H1 (cell line): ENCODE data around the gene ANO2. TPM values are rescaled to one million over a fixed set of nuclear protein-coding genes. Genes with fewer than 3 reads are reported as not detected.

Experiments
- CTCF ChIA-PET: fragments of 300-600 bp; sonication (Branson Sonifier 250); formaldehyde crosslinking; loops from one replicate; lab custom pipeline; 2021; ENCODE audit not compliant: partially characterized antibody; lab: Charles Lee
- POLR2A ChIA-PET: fragments of 300-600 bp; sonication (Branson Sonifier 250); formaldehyde crosslinking; loops from one replicate; lab custom pipeline; 2021; ENCODE audit warnings: inconsistent platforms; ENCODE audit not compliant: partially characterized antibody; lab: Charles Lee
- DNase-seq, 2 experiments: peaks; one replicate each; pipeline versions ENCODE4 v3.0.0 to v3.0.0-alpha.2; 2010 to 2022; ENCODE audit warnings: low spot score in 2 of 2, low read depth in 1 of 2, mixed read lengths in 1 of 2
- FAIRE-seq: peaks from 2 replicates; lab custom pipeline; 2011; peaks lifted over from hg19 to GRCh38; lab: Jason Lieb, UNC
- H2AFZ ChIP-seq: 2 replicates; pipeline ENCODE4 v1.8.1; 2012; ENCODE audit warnings: low read length, inconsistent platforms
- H2AK5ac ChIP-seq: 2 replicates; pipeline ENCODE4 v1.6.1; 2013; ENCODE audit warnings: low read depth, low read length
- H2BK120ac ChIP-seq: replicated peaks from 2 replicates; pipeline ENCODE3; 2013; ENCODE audit warnings: low read depth, low read length, inconsistent platforms
- H2BK12ac ChIP-seq: 2 replicates; pipeline ENCODE4 v1.6.1; 2013; ENCODE audit warnings: low read depth, low read length
- H2BK15ac ChIP-seq: 2 replicates; pipeline ENCODE4 v1.6.1; 2013; ENCODE audit warnings: low read length
- H2BK20ac ChIP-seq: 2 replicates; pipeline ENCODE4 v1.6.1; 2013; ENCODE audit warnings: low read length
- H2BK5ac ChIP-seq: 2 replicates; pipeline ENCODE4 v1.6.1; 2013; ENCODE audit warnings: low read depth, low read length
- H3K14ac ChIP-seq: 2 replicates; pipeline ENCODE4 v1.6.1; 2013; ENCODE audit warnings: inconsistent platforms; ENCODE audit not compliant: insufficient read length
- H3K18ac ChIP-seq: 2 replicates; pipeline ENCODE4 v1.6.1; 2013; ENCODE audit warnings: low read length; ENCODE audit errors: extremely low read depth
- H3K23ac ChIP-seq: 2 replicates; pipeline ENCODE4 v1.6.1; 2013; ENCODE audit warnings: inconsistent platforms; ENCODE audit not compliant: insufficient read length
- H3K23me2 ChIP-seq: 2 replicates; pipeline ENCODE4 v1.6.1; 2013; ENCODE audit warnings: low read depth, low read length
- H3K27ac ChIP-seq: 2 replicates; pipeline ENCODE4 v1.6.1; 2011; ENCODE audit warnings: low read depth, low read length, inconsistent platforms
- H3K27me3 ChIP-seq, 4 experiments: replicated peaks in 1 of 4; 1 replicate in 1 of 4; 2 replicates in 3 of 4; pipeline versions ENCODE4 v1.6.1 to v1.8.1; 2011 to 2013; ENCODE audit warnings: low read length in 3 of 4, mild to moderate bottlenecking in 3 of 4, inconsistent platforms in 2 of 4, mixed read lengths in 2 of 4, moderate library complexity in 1 of 4; ENCODE audit not compliant: control insufficient read depth in 3 of 4, insufficient read depth in 3 of 4; ENCODE audit errors: extremely low read depth in 1 of 4
- H3K36me3 ChIP-seq, 4 experiments: 2 replicates each; pipeline versions ENCODE4 v1.6.1 to v1.8.1; 2011 to 2013; ENCODE audit warnings: mild to moderate bottlenecking in 4 of 4, low read length in 3 of 4, moderate library complexity in 2 of 4, control low read depth in 1 of 4, inconsistent platforms in 1 of 4; ENCODE audit not compliant: insufficient read depth in 4 of 4, control insufficient read depth in 2 of 4
- H3K4ac ChIP-seq: replicated peaks from 2 replicates; pipeline ENCODE3; 2013; ENCODE audit warnings: low read length, low read depth, mixed read lengths, inconsistent platforms; ENCODE audit not compliant: insufficient read length
- H3K4me1 ChIP-seq, 4 experiments: replicated peaks in 1 of 4; 1 replicate in 1 of 4; 2 replicates in 3 of 4; pipeline versions ENCODE4 v1.6.1 to v1.8.1; 2011 to 2013; ENCODE audit warnings: low read length in 3 of 4, inconsistent platforms in 2 of 4, mixed read lengths in 1 of 4; ENCODE audit not compliant: insufficient read depth in 4 of 4, control insufficient read depth in 3 of 4
- H3K4me2 ChIP-seq, 2 experiments: 2 replicates each; pipeline versions ENCODE4 v1.6.1 to v1.8.1; 2011 to 2013; ENCODE audit warnings: low read depth in 2 of 2, low read length in 2 of 2, control low read depth in 1 of 2, inconsistent platforms in 1 of 2, mild to moderate bottlenecking in 1 of 2; ENCODE audit not compliant: insufficient read depth in 1 of 2
- H3K4me3 ChIP-seq, 4 experiments: fragments of 200-600, 300-600 bp in 1 of 4; sonication (generic), shearing (Covaris generic), sonication (Bioruptor Twin) in 1 of 4; 2 replicates each; pipeline versions ENCODE4 v1.5.1 to v1.8.1; 2011 to 2016; ENCODE audit warnings: low read length in 4 of 4, low read depth in 3 of 4, control low read depth in 2 of 4, inconsistent platforms in 2 of 4, mild to moderate bottlenecking in 2 of 4, mixed read lengths in 1 of 4, moderate library complexity in 1 of 4; ENCODE audit not compliant: insufficient read depth in 2 of 4; ENCODE audit errors: extremely low read depth in 1 of 4
- H3K56ac ChIP-seq: replicated peaks from 2 replicates; pipeline ENCODE3; 2013; ENCODE audit warnings: low read depth, mild to moderate bottlenecking, mixed read lengths, low read length, inconsistent platforms; ENCODE audit not compliant: insufficient read length
- H3K79me1 ChIP-seq: 2 replicates; pipeline ENCODE4 v1.6.1; 2013; ENCODE audit warnings: low read depth, low read length, control low read depth
- H3K79me2 ChIP-seq, 2 experiments: 2 replicates each; pipeline versions ENCODE4 v1.6.1 to v1.8.1; 2012 to 2013; ENCODE audit warnings: low read length in 2 of 2, mild to moderate bottlenecking in 2 of 2, inconsistent platforms in 1 of 2; ENCODE audit not compliant: insufficient read depth in 2 of 2, control insufficient read depth in 1 of 2
- H3K9ac ChIP-seq, 4 experiments: replicated peaks in 1 of 4; 1 replicate in 1 of 4; 2 replicates in 3 of 4; pipeline versions ENCODE4 v1.6.1 to v1.8.1; 2011 to 2013; ENCODE audit warnings: low read depth in 3 of 4, low read length in 3 of 4, control low read depth in 2 of 4, mild to moderate bottlenecking in 2 of 4, moderate library complexity in 2 of 4, inconsistent platforms in 1 of 4; ENCODE audit errors: extremely low read depth in 1 of 4
- H3K9me3 ChIP-seq, 2 experiments: 2 replicates each; pipeline versions ENCODE4 v1.6.1 to v1.8.1; 2012 to 2013; ENCODE audit warnings: mild to moderate bottlenecking in 2 of 2, moderate library complexity in 2 of 2, control low read depth in 1 of 2, inconsistent platforms in 1 of 2, low read depth in 1 of 2, low read length in 1 of 2, mixed read lengths in 1 of 2; ENCODE audit not compliant: insufficient read depth in 2 of 2
- H4K20me1 ChIP-seq, 2 experiments: replicated peaks in 1 of 2; 2 replicates each; pipeline versions ENCODE3 to v1.8.1; 2011 to 2013; ENCODE audit warnings: inconsistent platforms in 2 of 2, low read length in 2 of 2, mild to moderate bottlenecking in 1 of 2; ENCODE audit not compliant: insufficient read depth in 2 of 2, control insufficient read depth in 1 of 2
- H4K5ac ChIP-seq: 2 replicates; pipeline ENCODE4 v1.6.1; 2013; ENCODE audit warnings: low read length, low read depth, mixed read lengths, inconsistent platforms; ENCODE audit not compliant: insufficient read length
- H4K8ac ChIP-seq: 2 replicates; pipeline ENCODE4 v1.8.0; 2013; ENCODE audit warnings: mild to moderate bottlenecking, moderate library complexity, low read length, inconsistent platforms; ENCODE audit not compliant: insufficient read depth; ENCODE audit errors: extremely low read depth
- H4K91ac ChIP-seq: replicated peaks from 2 replicates; pipeline ENCODE3; 2013; ENCODE audit warnings: low read length, mixed read lengths, inconsistent platforms; ENCODE audit not compliant: insufficient read length
- ATF3 ChIP-seq: IDR thresholded peaks from 2 replicates; pipeline ENCODE4 v1.6.1; 2011; ENCODE audit warnings: low read depth, mild to moderate bottlenecking, low read length; ENCODE audit not compliant: insufficient read depth
- GABPA ChIP-seq: IDR thresholded peaks from 2 replicates; pipeline ENCODE4 v1.6.1; 2011; ENCODE audit warnings: mild to moderate bottlenecking, low read length, moderate library complexity, borderline replicate concordance; ENCODE audit not compliant: insufficient read depth
- GTF2F1 ChIP-seq: IDR thresholded peaks from 2 replicates; pipeline ENCODE4 v1.6.1; 2012; ENCODE audit warnings: low read depth, low read length, improper control_type of control experiment, borderline replicate concordance
- POLR2A ChIP-seq, 2 experiments: IDR thresholded peaks; 1 replicate in 1 of 2; 2 replicates in 1 of 2; pipeline ENCODE4 v1.6.1; 2011; ENCODE audit warnings: low read depth in 2 of 2, low read length in 2 of 2, mild to moderate bottlenecking in 2 of 2; ENCODE audit errors: control extremely low read depth in 1 of 2
- RAD21 ChIP-seq, 2 experiments: IDR thresholded peaks in 1 of 2; conservative IDR thresholded peaks in 1 of 2; 2 replicates each; pipeline ENCODE4 v1.6.1; 2011; ENCODE audit warnings: low read depth in 2 of 2, low read length in 2 of 2, improper control_type of control experiment in 1 of 2, inconsistent platforms in 1 of 2, mild to moderate bottlenecking in 1 of 2, moderate library complexity in 1 of 2
- RNF2 ChIP-seq: fragments of 200-900, 300-1000 bp; sonication (generic); IDR thresholded peaks from 2 replicates; pipeline ENCODE4 v1.7.1; 2016; ENCODE audit warnings: borderline replicate concordance, low read depth, mild to moderate bottlenecking, antibody characterized with exemption, low read length; ENCODE audit not compliant: poor library complexity, severe bottlenecking; ENCODE audit errors: missing control alignments
- RXRA ChIP-seq: IDR thresholded peaks from 2 replicates; pipeline ENCODE4 v1.6.1; 2011; ENCODE audit warnings: low read depth, mild to moderate bottlenecking, low read length, moderate library complexity; ENCODE audit not compliant: insufficient read depth
- SP1 ChIP-seq: IDR thresholded peaks from 2 replicates; pipeline ENCODE4 v1.6.1; 2011; ENCODE audit warnings: low read depth, low read length
- SUZ12 ChIP-seq: fragments of 200-600 bp; sonication (generic); IDR thresholded peaks from 2 replicates; pipeline ENCODE4 v1.6.1; 2012; ENCODE audit warnings: mild to moderate bottlenecking, inconsistent platforms, low read length, moderate library complexity, mixed read lengths
- TAF7 ChIP-seq: optimal IDR thresholded peaks from 2 replicates; pipeline ENCODE3; 2011; ENCODE audit warnings: low read depth, mild to moderate bottlenecking, inconsistent platforms, low read length, moderate library complexity, borderline replicate concordance
- USF2 ChIP-seq: IDR thresholded peaks from 2 replicates; pipeline ENCODE4 v1.6.1; 2011; ENCODE audit warnings: low read length, improper control_type of control experiment
- WGBS, 2 experiments: shearing (Covaris generic) in 1 of 2; methylation state at CpG; one replicate each; pipeline versions ENCODE4 v1.1.6 to v1.1.7; 2013 to 2015; ENCODE audit warnings: low lambda C conversion rate in 2 of 2, mixed read lengths in 2 of 2, inconsistent platforms in 1 of 2, low coverage in 1 of 2, missing lambda C conversion rate in 1 of 2; ENCODE audit not compliant: insufficient replicate concordance in 2 of 2, insufficient coverage in 1 of 2, insufficient read length in 1 of 2; ENCODE audit errors: extremely low coverage in 1 of 2, missing lambda C conversion rate in 1 of 2; 5-methylcytosine and 5-hydroxymethylcytosine counted together
- polyA plus RNA-seq, 7 experiments: library from polyadenylated mRNA; depleted of rRNA in 3 of 7; stranded (reverse) in 5 of 7; unstranded in 2 of 7; fragments of >200 nt in 5 of 7; fragments of 200-250 nt in 2 of 7; gene quantifications; 1 replicate in 5 of 7; 2 replicates in 1 of 7; 4 replicates in 1 of 7; pipeline versions ENCODE4 v1.2.1 to v1.2.3, GENCODE V29; 2011 to 2013; ENCODE audit warnings: missing spikeins in 2 of 7, mixed read lengths in 2 of 7
- total RNA-seq: library from RNA; stranded (reverse); fragmentation: NEBNext Ultra II Directional; extraction: Animal tissue kit (Norgen Biotek cat#: 25700); gene quantifications from 2 replicates; pipeline ENCODE4 v1.2.1, GENCODE V29; 2021

ANO2 gene
- total and polyA plus RNA-seq, 2 of the 8 experiments (the other 6 are each of a cell fraction or from before 2014, with no cell fraction given), result 1.9 to 5.5 TPM

DNA sequence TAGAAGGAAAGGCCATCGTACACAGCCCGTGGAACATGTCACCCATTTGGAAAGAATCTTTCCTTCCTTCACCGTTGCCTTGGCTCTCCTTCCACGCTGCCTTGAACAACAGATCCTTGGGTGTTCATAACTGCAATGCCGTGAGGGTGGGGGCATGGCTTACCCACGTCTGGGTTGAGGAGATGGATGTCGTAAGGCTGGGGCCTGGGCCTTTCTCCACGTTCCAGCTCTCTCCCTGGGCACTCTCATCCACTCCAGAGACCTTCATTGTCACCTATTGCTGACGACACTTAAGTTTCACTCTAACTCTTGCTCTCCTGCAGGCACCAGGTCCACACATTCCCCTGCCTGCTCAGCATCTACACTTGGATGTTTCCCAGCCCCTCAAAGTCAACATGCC is 19.4 kb downstream of the ANO2 start:
- Histone ChIP-seq H3K4ac (no peak overlapping the region), H3K4me1 (no peaks in the 10 kb centered on the region), H3K79me1 (no peaks in the 10 kb centered on the region), H3K79me2 (no peaks in the 10 kb centered on the region), H3K9me3 (no peaks in the 10 kb centered on the region), H2BK20ac (no peak overlapping the region), H4K8ac (no peak overlapping the region), H3K36me3 (no peaks in the 10 kb centered on the region), H3K56ac (no peak overlapping the region), H2BK12ac (no peak overlapping the region), H4K5ac (no peak overlapping the region), H3K23me2 (peaks cover 4% of the 10 kb centered on the region; the same call in 1 of the 2 replicates), H2AFZ (no peak overlapping the region), H4K91ac (no peak overlapping the region), H3K9ac (no peak overlapping the region), H2BK120ac (no peak overlapping the region), H2BK5ac (no peak overlapping the region; the same call in 1 of the 2 replicates), H3K27me3 (no peaks in the 10 kb centered on the region), H2AK5ac (no peak overlapping the region), H3K4me3 (no peak overlapping the region), H3K14ac (no peak overlapping the region), H3K4me2 (no peak overlapping the region), H3K23ac (no peak overlapping the region), H4K20me1 (no peaks in the 10 kb centered on the region), H3K27ac (no peak overlapping the region), H3K18ac (no peak overlapping the region), H2BK15ac (no peak overlapping the region; the same call in 1 of the 2 replicates)
- POLR2A ChIA-PET, result interaction anchor here (0.6 kb wide), 1 partner anchor 20 kb away, joined by 3 read pairs; the partner anchor contains the start of gene ANO2
- FAIRE-seq, result no peak
- CTCF ChIA-PET, result interaction anchor here (0.9 to 2.5 kb wide), 3 partner anchors 18 to 63 kb away, joined by 3 to 8 read pairs (median 5); no protein-coding TSS in a partner anchor
- WGBS, 2 experiments, result 96% methylated on average over 9 of the region's 9 CpGs; no CpG with 5 or more reads in 1 of the 2 experiments
- DNase-seq, result no peak
- TF ChIP-seq RXRA (no peak), ATF3 (no peak), SUZ12 (no peak), GABPA (no peak), SP1 (no peak), RAD21 (IDR thresholded peaks at IDR 0.05 in 1 of 2, conservative IDR thresholded peaks at IDR 0.05 in 1 of 2; ENCODE audit: low read depth in 2 of 2, low read length in 2 of 2) (no peak), GTF2F1 (no peak), POLR2A (IDR thresholded peaks at IDR 0.05; ENCODE audit: control extremely low read depth in 1 of 2, low read depth in 2 of 2, low read length in 2 of 2) (no peak), RNF2 (no peak), TAF7 (no peak), USF2 (no peak)
